ENCODE measurements around the gene AMPH. TPM values are rescaled to one million over a fixed set of nuclear protein-coding genes. Genes with fewer than 3 reads are reported as not detected.
A peak's percentile ranks its signal among the peaks of the same experiment; 100 is the strongest.

AMPH gene
- 13.3 TPM for total RNA-seq

DNA sequence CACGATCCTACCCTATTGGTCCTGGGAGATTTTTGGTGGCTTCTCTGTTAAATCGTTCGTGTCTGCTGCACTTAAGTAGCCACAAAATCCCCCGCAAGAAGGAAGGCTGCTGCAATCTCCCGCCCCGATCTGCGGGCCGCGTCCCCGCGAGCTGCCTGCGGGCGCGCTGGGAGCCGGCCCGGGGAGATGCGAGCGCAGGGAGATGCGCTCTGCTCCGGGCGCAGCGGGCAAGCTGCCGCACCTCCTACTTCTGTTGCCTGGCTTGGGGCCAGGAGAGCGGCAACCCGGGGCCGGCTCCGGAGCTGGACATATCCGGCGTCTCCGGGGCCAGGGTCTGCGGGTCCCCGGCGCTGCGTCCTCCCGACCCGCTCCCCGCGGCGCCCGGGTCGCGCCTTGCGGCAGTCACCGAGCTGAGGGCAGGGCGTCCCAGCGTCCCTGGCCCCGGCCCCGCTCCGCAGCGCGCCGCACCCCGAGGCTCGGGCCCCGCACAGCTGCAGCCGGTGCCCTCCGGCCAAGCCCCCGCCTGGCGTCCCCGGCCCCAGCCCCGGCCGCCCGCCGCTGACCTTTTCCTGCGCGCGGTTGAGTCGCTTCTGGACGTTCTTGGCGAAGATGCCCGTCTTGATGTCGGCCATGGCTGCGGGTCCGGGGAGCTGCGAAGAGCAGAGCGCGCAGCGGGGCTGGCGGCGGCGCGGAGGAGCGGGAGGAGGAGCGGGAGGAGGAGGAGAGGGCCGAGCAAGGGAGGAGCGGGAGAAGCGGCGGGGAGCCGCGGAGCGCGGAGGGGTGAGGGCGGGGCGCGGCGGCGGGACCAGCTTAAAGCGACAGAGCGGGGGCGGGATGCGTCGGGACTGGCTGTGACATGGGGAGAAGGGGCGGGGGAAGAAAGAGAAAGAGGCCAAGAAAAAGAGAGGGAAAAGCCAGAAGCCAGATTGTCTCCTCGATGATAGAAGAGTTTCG is at the start of gene AMPH:
Gene AMPH (minus strand): TSS at position 654 of the 954 bp plus-strand sequence. CDS start 22 bp downstream, at position 632.
- intact Hi-C loops (cut with DNase I), result no loop called here
- H3K27ac ChIP-seq, result peak within 1 kb of the TSS; percentile 20
- TF ChIP-seq POLR2A (IDR thresholded peaks at IDR 0.05), result no peak
- TF ChIP-seq, protein P1, sequence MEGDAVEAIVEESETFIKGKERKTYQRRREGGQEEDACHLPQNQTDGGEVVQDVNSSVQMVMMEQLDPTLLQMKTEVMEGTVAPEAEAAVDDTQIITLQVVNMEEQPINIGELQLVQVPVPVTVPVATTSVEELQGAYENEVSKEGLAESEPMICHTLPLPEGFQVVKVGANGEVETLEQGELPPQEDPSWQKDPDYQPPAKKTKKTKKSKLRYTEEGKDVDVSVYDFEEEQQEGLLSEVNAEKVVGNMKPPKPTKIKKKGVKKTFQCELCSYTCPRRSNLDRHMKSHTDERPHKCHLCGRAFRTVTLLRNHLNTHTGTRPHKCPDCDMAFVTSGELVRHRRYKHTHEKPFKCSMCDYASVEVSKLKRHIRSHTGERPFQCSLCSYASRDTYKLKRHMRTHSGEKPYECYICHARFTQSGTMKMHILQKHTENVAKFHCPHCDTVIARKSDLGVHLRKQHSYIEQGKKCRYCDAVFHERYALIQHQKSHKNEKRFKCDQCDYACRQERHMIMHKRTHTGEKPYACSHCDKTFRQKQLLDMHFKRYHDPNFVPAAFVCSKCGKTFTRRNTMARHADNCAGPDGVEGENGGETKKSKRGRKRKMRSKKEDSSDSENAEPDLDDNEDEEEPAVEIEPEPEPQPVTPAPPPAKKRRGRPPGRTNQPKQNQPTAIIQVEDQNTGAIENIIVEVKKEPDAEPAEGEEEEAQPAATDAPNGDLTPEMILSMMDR (IDR thresholded peaks at IDR 0.05), result no peak
- TF ChIP-seq POLR2AphosphoS5 (IDR thresholded peaks at IDR 0.05; ENCODE audit: insufficient read depth in 1 of 2, low read depth in 1 of 2), result no peak

GRCh38 chr7:38679419-38679818 is 48.2 kb upstream of the AMPH start:
- H3K9me3 ChIP-seq, result no peaks in the 10 kb centered on the region
- no peak for DNase-seq (ENCODE audit: extremely low spot score in 2 of 2)
- H3K27me3 ChIP-seq, result no peaks in the 10 kb centered on the region
- H3K4me3 ChIP-seq, result no peak overlapping the region
- no peaks in the 10 kb centered on the region for H3K4me1 ChIP-seq
- H3K36me3 ChIP-seq, result no peaks in the 10 kb centered on the region
- H3K27ac ChIP-seq, result no peak overlapping the region
- intact Hi-C loops (cut with DNase I), result no loop called here
- TF ChIP-seq, protein P1 (IDR thresholded peaks at IDR 0.05), result no peak
- TF ChIP-seq POLR2AphosphoS5 (IDR thresholded peaks at IDR 0.05; ENCODE audit: insufficient read depth in 1 of 2, low read depth in 1 of 2) (no peak), POLR2A (IDR thresholded peaks at IDR 0.05) (no peak)

More for the DNA sequence above, at the start of gene AMPH:
- Histone ChIP-seq H3K4me1 (peaks cover 5% of the 10 kb centered on the region), H3K36me3 (no peaks in the 10 kb centered on the region), H3K9me3 (no peaks in the 10 kb centered on the region), H3K27me3 (no peaks in the 10 kb centered on the region), H3K4me3 (peak within 1 kb of the TSS; percentile 46 to 49)
- DNase-seq (ENCODE audit: extremely low spot score in 2 of 2), result no peak

DNA sequence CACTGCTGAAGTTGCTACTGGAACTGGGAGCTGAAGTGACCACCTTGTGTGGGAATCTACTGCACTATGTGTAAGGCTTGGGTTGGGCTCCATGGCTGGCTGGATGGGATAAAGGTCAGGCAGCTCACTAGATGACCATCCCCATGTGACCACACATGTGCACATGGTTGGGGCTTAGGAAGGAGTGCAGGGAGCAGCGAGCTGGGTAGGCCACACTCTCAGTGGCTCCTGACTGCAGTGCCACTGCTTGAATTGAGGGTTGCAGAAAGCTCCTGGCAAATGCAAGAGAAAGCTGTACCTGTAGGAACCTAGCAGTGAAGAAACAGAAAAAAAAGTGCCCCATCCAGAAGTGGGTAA is 47.5 kb upstream of the AMPH start:
- Histone ChIP-seq H3K36me3 (no peaks in the 10 kb centered on the region), H3K27me3 (no peaks in the 10 kb centered on the region), H3K27ac (no peak overlapping the region), H3K4me3 (no peak overlapping the region), H3K9me3 (no peaks in the 10 kb centered on the region), H3K4me1 (no peaks in the 10 kb centered on the region)
- no peak for TF ChIP-seq POLR2AphosphoS5 (IDR thresholded peaks at IDR 0.05; ENCODE audit: insufficient read depth in 1 of 2, low read depth in 1 of 2)
- TF ChIP-seq, protein P1 (IDR thresholded peaks at IDR 0.05), result no peak
- no peak for TF ChIP-seq POLR2A (IDR thresholded peaks at IDR 0.05)
- intact Hi-C loops (cut with DNase I), result no loop called here
- DNase-seq (ENCODE audit: extremely low spot score in 2 of 2), result no peak

DNA sequence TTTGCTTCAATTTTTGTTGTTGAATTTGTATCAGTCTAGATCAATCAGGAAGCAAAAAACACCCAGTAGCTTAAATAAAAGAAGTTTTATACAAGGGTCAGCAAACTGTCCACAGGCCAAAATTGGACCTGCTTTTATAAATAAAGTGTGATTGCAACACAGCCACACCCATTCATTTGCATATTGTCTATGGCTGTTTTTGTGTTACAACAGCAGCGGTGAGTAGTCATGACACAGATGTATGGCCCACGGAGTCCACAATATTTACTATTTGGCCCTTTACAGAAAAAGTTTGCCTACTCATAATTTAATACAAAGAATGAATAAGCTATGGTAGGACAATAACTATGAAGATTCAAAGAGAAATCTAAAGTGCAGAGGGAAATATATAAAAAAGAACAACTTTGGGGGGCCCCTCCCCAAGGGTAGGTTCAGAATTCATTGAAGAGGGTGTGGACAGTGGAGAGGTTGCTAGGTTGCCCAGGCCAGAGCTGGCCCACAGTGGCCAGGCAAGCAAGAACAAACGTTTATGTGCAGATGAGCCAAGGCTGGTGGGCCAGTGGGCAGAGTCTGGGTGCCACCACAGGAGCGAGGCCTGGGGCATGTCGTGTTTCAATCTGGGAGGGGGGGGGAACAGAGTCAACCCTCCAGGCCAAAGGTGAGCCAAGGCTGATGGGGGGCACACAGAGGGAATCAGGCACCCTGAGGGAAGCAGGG is 47.0 kb upstream of the AMPH start:
- H3K9me3 ChIP-seq, result no peaks in the 10 kb centered on the region
- TF ChIP-seq POLR2AphosphoS5 (IDR thresholded peaks at IDR 0.05; ENCODE audit: insufficient read depth in 1 of 2, low read depth in 1 of 2), result no peak
- TF ChIP-seq, protein P1 (IDR thresholded peaks at IDR 0.05), result no peak
- TF ChIP-seq POLR2A (IDR thresholded peaks at IDR 0.05), result no peak
- intact Hi-C loops (cut with DNase I), result no loop called here

More for the DNA sequence above, 47.0 kb upstream of the AMPH start:
- H3K36me3 ChIP-seq, result no peaks in the 10 kb centered on the region
- no peak overlapping the region for H3K27ac ChIP-seq
- no peak for DNase-seq (ENCODE audit: extremely low spot score in 2 of 2)
- H3K27me3 ChIP-seq, result no peaks in the 10 kb centered on the region
- no peak overlapping the region for H3K4me3 ChIP-seq
- no peaks in the 10 kb centered on the region for H3K4me1 ChIP-seq
